ENCODE data around the gene KCNJ16. TPM values are rescaled to one million over a fixed set of nuclear protein-coding genes. Genes with fewer than 3 reads are reported as not detected.

The KCNJ16 gene
- polyA plus RNA-seq, 1 donor from 2014 or later = not detected

DNA sequence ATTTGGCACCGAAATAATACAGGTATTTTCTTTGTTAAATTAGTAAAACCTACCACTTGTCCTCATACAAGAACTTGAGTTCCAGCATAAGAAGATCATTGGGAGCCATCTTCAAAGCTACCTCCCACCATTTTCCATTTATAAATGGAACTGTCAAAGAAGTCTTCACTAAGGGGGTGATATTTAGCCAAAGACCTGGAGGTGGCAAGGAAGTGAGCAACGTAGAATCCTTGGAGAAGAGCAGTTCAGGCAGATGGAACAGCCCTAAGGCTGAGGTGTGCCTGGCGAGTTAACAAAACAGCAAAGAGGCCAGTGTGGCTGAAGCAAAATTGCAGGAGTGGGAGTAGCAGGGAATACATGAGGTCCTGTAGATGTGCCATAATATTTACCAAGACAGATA lies 1.8 kb downstream of the KCNJ16 start:
- Mint-ChIP-seq H3K4me3 (peak overlapping the region in 1 of 4 donors; percentile 6), H3K27me3 (peaks cover 3% of the 10 kb centered on the region), H3K36me3 (no peaks in the 10 kb centered on the region), H3K27ac (no peak overlapping the region), H3K9me3 (peaks cover 0 to 2% (median 0%) of the 10 kb centered on the region in 3 donors), H3K4me1 (no peaks in the 10 kb centered on the region)

- Mint-ChIP-seq H3K27ac (no peak overlapping the region), H3K36me3 (no peaks in the 10 kb centered on the region), H3K9me3 (peaks cover 0 to 2% (median 0%) of the 10 kb centered on the region in 3 donors), H3K27me3 (peaks cover 1% of the 10 kb centered on the region), H3K4me3 (no peak overlapping the region), H3K4me1 (no peaks in the 10 kb centered on the region)
Measured at GRCh38 chr17:70078549-70078948, 3.5 kb downstream of the KCNJ16 start.

DNA sequence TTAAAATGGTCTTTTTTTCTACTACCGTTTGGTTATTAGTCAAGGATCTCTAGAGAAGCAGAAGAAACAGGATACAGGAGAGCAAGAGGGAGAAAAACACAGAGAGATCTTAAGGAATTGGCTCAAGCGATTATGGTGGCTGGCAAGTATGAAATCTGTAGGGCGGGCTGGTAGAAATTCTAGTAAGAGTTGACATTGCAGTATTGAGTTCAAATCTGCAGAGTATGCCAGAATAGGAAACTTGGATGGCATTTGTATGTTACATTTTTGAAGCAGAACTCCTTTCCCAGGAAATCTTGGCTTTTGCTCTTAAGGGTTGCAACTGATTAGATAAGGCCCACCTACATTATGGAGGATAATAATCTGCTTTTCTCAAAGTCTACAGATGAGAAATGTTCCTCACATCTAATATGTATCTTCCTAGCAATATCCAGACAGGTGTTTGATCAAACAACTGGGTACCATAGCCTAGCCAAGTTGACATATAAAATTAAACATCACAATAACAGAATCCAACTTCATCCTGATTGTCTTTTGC lies 4.0 kb downstream of the KCNJ16 start:
- H3K36me3 Mint-ChIP-seq = no peaks in the 10 kb centered on the region
- H3K27me3 Mint-ChIP-seq = peaks cover 1% of the 10 kb centered on the region
- H3K9me3 Mint-ChIP-seq = peaks cover 0 to 2% (median 0%) of the 10 kb centered on the region in 3 donors
- H3K4me1 Mint-ChIP-seq = no peaks in the 10 kb centered on the region
- no peak overlapping the region for H3K4me3 Mint-ChIP-seq
- H3K27ac Mint-ChIP-seq = no peak overlapping the region

DNA sequence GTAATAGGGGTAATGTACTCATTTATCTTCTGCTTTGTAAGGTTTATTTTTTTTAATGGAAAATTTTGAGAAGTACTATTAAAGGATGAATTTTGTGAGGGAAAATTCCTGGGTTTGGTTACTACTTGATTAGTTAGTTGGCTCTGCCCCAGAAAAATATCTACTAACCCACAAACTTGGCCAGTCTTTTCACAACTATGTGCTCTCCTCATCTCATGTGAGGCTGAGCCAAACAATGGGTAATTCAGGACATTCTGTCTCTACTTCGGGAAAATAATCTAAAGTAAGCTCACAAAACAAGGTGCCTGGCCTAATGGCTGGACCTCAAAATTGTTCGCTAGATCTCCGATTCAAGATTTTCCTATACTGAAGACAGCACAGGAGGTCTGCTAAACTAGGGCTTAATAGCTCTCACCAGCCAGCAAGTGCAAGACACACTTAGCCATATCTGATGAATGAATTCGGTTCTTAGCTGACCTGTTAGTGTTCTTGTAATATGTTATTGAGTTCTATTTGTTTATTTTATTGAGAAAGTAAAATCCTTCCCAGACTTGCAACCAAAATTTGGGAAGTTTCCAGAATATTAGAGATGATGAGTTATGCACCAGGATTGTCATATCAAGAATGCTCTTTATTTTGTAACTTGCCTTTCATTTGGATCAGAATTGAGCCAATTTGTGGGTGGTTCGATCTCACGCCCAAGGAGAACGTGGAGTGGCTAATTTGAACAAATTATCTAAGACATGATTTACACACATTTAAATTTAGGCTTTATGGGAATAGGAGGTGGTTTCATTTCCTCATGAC lies 5.7 kb downstream of the KCNJ16 start:
- no peak overlapping the region for H3K4me3 Mint-ChIP-seq
- no peaks in the 10 kb centered on the region for H3K36me3 Mint-ChIP-seq
- no peak overlapping the region for H3K27ac Mint-ChIP-seq
- H3K9me3 Mint-ChIP-seq = no peaks in the 10 kb centered on the region
- peaks cover 1% of the 10 kb centered on the region for H3K27me3 Mint-ChIP-seq
- no peaks in the 10 kb centered on the region for H3K4me1 Mint-ChIP-seq

DNA sequence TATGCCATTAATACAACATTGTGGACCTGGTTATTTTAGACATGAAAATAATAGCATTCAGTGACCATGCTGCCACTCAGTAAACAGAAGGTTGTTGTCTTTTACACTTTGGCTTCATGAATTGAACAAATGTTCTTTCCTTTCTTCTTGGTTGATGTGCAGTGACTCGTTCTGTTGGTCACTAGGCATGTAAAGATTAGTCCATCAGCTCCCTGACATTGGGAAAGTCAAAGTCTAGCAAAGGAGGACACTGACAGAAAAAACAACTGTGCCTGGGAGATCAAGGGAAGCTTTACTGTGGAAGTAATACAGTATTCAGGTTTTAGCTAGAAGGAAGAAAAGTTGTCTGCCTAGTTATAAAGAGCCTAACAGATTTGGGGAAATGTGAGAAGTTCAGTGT lies 6.9 kb downstream of the KCNJ16 start:
- Mint-ChIP-seq H3K4me1 (no peaks in the 10 kb centered on the region), H3K9me3 (no peaks in the 10 kb centered on the region), H3K27ac (no peak overlapping the region), H3K27me3 (peaks cover 1% of the 10 kb centered on the region), H3K36me3 (no peaks in the 10 kb centered on the region), H3K4me3 (no peak overlapping the region)

GRCh38 chr17:70084476-70084875 lies 9.5 kb downstream of the KCNJ16 start:
- Mint-ChIP-seq H3K4me3 (no peak overlapping the region), H3K27ac (no peak overlapping the region), H3K9me3 (no peaks in the 10 kb centered on the region), H3K4me1 (no peaks in the 10 kb centered on the region), H3K36me3 (no peaks in the 10 kb centered on the region), H3K27me3 (peaks cover 1% of the 10 kb centered on the region)

GRCh38 chr17:70086516-70086915 lies 11.5 kb downstream of the KCNJ16 start:
- Mint-ChIP-seq H3K27me3 (no peaks in the 10 kb centered on the region), H3K36me3 (no peaks in the 10 kb centered on the region), H3K4me1 (no peaks in the 10 kb centered on the region), H3K9me3 (peaks cover 0 to 2% (median 0%) of the 10 kb centered on the region in 3 donors), H3K27ac (no peak overlapping the region), H3K4me3 (no peak overlapping the region)

- H3K4me1 Mint-ChIP-seq = no peaks in the 10 kb centered on the region
- no peaks in the 10 kb centered on the region for H3K27me3 Mint-ChIP-seq
- H3K36me3 Mint-ChIP-seq = no peaks in the 10 kb centered on the region
- H3K27ac Mint-ChIP-seq = no peak overlapping the region
- no peak overlapping the region for H3K4me3 Mint-ChIP-seq
- H3K9me3 Mint-ChIP-seq = peaks cover 0 to 2% (median 0%) of the 10 kb centered on the region in 3 donors
Measured at GRCh38 chr17:70089513-70090148, 14.6 kb downstream of the KCNJ16 start.

DNA sequence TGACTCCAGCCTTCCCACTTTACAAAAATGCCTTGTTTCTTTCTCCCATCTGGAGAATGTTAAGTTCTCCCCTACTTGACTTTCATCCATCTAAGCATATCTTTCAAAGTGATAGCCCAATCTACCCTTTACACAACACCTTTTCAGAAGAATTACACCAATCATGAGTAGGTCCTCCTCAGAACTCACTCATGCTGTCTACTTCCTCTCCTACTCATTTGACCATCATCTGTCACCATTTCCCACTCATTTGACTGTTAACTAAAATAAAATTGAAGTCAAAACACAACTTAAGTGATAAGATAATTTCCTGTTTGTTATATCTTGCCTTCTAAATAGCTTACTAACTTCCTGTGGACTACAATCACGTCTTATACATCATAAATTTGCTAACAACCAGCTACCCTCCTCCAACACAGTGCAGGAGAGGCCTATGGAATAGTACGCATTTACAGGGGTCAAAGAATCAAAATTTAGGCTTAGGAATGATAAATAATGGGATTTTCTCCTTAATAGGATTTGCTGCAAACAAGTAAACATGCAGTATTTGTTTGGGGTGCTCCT lies 16.1 kb downstream of the KCNJ16 start:
- H3K4me1 Mint-ChIP-seq = no peaks in the 10 kb centered on the region
- peaks cover 0 to 2% (median 0%) of the 10 kb centered on the region in 3 donors for H3K9me3 Mint-ChIP-seq
- H3K27me3 Mint-ChIP-seq = no peaks in the 10 kb centered on the region

DNA sequence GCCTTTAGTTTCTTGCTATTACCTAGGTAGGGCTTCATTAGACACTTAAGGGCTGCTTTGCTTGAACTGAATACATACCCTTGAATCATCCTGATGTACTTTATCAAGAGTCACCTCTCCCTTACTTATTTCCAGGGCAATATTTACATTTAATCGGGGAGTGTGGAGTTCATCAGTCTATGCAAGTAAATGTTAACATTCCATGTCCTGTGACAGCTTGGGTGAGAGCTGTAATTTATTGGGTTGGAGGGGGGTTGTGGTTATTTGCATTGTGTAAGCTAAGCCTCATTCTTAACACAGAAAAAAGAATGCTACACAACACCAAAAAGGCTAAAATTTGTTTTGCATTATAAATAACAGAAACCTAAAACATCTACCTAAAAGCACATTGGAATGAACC lies 16.7 kb downstream of the KCNJ16 start:
- Mint-ChIP-seq H3K27ac (no peak overlapping the region), H3K9me3 (peaks cover 0 to 2% (median 0%) of the 10 kb centered on the region in 3 donors), H3K27me3 (no peaks in the 10 kb centered on the region), H3K4me3 (no peak overlapping the region), H3K36me3 (no peaks in the 10 kb centered on the region), H3K4me1 (no peaks in the 10 kb centered on the region)

More for the DNA sequence above, 16.1 kb downstream of the KCNJ16 start:
- no peaks in the 10 kb centered on the region for H3K36me3 Mint-ChIP-seq
- H3K4me3 Mint-ChIP-seq = no peak overlapping the region
- H3K27ac Mint-ChIP-seq = no peak overlapping the region

- H3K4me1 Mint-ChIP-seq = no peaks in the 10 kb centered on the region
- H3K27ac Mint-ChIP-seq = no peak overlapping the region
- H3K36me3 Mint-ChIP-seq = no peaks in the 10 kb centered on the region
Measured at GRCh38 chr17:70093163-70093562, 18.1 kb downstream of the KCNJ16 start.

GRCh38 chr17:70095455-70095854 lies 20.4 kb downstream of the KCNJ16 start:
- Mint-ChIP-seq H3K27me3 (peaks cover 3% of the 10 kb centered on the region), H3K9me3 (peaks cover 0 to 2% (median 0%) of the 10 kb centered on the region in 3 donors), H3K4me1 (no peaks in the 10 kb centered on the region), H3K4me3 (no peak overlapping the region), H3K27ac (no peak overlapping the region), H3K36me3 (no peaks in the 10 kb centered on the region)

More at GRCh38 chr17:70093163-70093562, 18.1 kb downstream of the KCNJ16 start:
- H3K9me3 Mint-ChIP-seq = peaks cover 0 to 2% (median 0%) of the 10 kb centered on the region in 3 donors
- H3K27me3 Mint-ChIP-seq = no peaks in the 10 kb centered on the region
- H3K4me3 Mint-ChIP-seq = no peak overlapping the region

- Mint-ChIP-seq H3K4me3 (no peak overlapping the region), H3K36me3 (no peaks in the 10 kb centered on the region), H3K27ac (no peak overlapping the region), H3K27me3 (peaks cover 3% of the 10 kb centered on the region), H3K4me1 (no peaks in the 10 kb centered on the region), H3K9me3 (no peaks in the 10 kb centered on the region)
Measured at GRCh38 chr17:70096861-70097260, 21.8 kb downstream of the KCNJ16 start.

DNA sequence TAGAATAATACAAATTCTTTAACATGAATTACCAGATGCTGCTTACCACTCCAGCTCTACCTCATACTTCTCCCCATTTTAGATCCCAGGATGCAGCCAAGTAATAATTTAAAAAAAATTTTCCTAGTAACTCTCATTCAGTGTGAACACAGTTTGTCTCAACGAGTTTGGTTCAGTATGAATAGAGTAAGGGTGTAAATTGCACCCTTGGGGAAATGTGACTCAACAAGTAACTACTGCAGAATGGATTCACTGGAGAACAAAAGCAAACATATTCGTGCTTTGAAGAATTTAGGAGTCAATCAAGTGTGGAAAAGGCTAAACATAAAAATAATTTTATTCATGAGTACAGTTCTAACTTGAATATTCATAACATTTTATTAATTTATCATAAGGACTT lies 23.0 kb downstream of the KCNJ16 start:
- H3K4me3 Mint-ChIP-seq = no peak overlapping the region
- H3K36me3 Mint-ChIP-seq = no peaks in the 10 kb centered on the region
- peaks cover 3% of the 10 kb centered on the region for H3K27me3 Mint-ChIP-seq
- H3K4me1 Mint-ChIP-seq = peaks cover 0 to 2% (median 0%) of the 10 kb centered on the region in 3 donors
- no peak overlapping the region for H3K27ac Mint-ChIP-seq
- no peaks in the 10 kb centered on the region for H3K9me3 Mint-ChIP-seq

DNA sequence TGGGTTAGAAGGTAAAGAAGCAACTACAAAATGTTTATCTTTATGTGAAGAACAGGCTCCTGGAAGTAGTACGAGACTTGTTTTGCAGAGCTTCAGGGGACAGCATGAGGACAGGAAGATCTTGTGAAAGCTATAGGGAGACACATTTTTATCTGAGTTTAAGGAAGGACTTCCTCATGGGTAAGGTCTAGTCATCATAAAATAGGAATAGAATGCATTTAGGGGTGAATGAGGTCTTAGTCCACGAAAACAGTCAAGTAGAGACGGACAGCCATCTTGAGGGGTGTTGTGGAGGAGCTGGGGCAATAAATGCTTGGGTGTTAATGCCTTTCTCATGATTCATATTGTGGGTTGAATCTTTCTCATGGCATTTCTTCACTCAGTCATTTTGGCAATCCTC lies 24.3 kb downstream of the KCNJ16 start:
- no peaks in the 10 kb centered on the region for H3K36me3 Mint-ChIP-seq

More for the DNA sequence above, 24.3 kb downstream of the KCNJ16 start:
- no peak overlapping the region for H3K4me3 Mint-ChIP-seq
- H3K27ac Mint-ChIP-seq = no peak overlapping the region
- H3K27me3 Mint-ChIP-seq = peaks cover 3% of the 10 kb centered on the region
- H3K4me1 Mint-ChIP-seq = peaks cover 0 to 2% (median 0%) of the 10 kb centered on the region in 3 donors
- no peaks in the 10 kb centered on the region for H3K9me3 Mint-ChIP-seq
